ENCODE data around the gene MTERF4. TPM values are rescaled to one million over a fixed set of nuclear protein-coding genes. Genes with fewer than 3 reads are reported as not detected.
A peak's percentile ranks its signal among the peaks of the same experiment; 100 is the strongest.

MTERF4 gene
- total and polyA plus RNA-seq, 10 of the 15 experiments (the other 5 are each of a cell fraction or from before 2014, with no cell fraction given), result 36.7 to 69.1 (median 45.5) TPM

DNA sequence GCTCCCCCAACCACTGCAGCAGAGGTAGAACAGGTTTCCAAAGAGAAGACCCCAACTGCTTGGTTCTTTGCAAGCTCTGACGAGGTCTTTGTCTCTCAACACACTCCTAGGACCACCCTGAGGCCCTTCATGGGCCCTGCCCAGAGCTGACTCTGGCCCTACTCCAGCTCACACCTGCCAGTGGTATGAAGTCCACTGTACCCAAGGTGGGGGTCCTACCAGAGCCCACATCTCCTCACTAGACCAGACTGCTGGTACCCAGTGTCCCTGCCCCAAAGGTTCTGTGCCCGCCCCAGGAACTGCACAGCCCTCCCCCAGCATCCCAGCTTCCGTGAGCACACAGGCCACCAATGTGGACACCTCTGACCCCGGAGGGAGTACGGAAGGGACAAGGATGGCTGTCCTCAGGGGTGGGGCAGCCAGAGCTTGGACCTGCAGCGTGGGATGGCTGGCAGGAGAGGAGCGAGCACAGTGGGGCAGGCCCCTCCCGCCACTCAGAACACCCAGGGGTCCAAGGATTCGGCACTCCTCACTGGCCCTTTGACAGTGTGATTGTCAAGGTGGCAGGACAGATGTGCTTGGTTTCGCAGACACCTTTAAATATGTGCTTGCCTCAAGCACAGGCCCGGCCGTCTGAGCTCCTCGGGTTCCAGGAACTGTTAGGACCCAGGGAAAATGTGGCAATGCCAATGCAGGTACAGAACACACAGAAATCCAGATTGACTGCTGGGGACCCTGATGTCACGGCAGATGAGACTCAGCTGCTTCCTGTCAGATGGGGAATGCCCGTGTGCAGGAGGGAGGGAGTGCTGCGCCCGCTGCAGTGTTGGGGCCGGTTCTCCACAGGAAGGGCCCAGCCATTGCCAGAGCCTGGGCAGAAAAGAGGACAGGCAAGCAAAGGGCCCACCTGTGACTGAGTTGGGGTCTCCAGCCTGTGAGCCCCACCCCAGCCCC lies 51.2 kb downstream of the MTERF4 start (continued):
- no peak for TF ChIP-seq RAD21 (IDR thresholded peaks at IDR 0.05; ENCODE audit: insufficient read depth, low read depth, low read length)
- TF ChIP-seq, protein P1, sequence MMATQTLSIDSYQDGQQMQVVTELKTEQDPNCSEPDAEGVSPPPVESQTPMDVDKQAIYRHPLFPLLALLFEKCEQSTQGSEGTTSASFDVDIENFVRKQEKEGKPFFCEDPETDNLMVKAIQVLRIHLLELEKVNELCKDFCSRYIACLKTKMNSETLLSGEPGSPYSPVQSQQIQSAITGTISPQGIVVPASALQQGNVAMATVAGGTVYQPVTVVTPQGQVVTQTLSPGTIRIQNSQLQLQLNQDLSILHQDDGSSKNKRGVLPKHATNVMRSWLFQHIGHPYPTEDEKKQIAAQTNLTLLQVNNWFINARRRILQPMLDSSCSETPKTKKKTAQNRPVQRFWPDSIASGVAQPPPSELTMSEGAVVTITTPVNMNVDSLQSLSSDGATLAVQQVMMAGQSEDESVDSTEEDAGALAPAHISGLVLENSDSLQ (IDR thresholded peaks at IDR 0.05), result peak; percentile 69; the same call in 1 of the 2 replicates
- no peak for TF ChIP-seq RAD51 (IDR thresholded peaks at IDR 0.05)
- TF ChIP-seq PRDM15 (CRISPR knock-in tag; IDR thresholded peaks at IDR 0.05), result no peak
